IPS DF 4.7 (cell line): ENCODE measurements around the gene RIPOR3.
"Not testable (repeated sequence)": the region's sequence is repeated elsewhere in the genome, so short reads cannot be mapped to it uniquely, and the experiment has no call there.

Source experiments
- DNase-seq: peaks from one replicate; pipeline ENCODE4 v3.0.0-alpha.2; 2013; ENCODE audit warnings: low spot score; ENCODE audit errors: extremely low read depth

RIPOR3 gene

GRCh38 chr20:50703651-50704438 lies 12.5 kb upstream of the RIPOR3 start:
- DNase-seq, result not testable (repeated sequence)

DNA sequence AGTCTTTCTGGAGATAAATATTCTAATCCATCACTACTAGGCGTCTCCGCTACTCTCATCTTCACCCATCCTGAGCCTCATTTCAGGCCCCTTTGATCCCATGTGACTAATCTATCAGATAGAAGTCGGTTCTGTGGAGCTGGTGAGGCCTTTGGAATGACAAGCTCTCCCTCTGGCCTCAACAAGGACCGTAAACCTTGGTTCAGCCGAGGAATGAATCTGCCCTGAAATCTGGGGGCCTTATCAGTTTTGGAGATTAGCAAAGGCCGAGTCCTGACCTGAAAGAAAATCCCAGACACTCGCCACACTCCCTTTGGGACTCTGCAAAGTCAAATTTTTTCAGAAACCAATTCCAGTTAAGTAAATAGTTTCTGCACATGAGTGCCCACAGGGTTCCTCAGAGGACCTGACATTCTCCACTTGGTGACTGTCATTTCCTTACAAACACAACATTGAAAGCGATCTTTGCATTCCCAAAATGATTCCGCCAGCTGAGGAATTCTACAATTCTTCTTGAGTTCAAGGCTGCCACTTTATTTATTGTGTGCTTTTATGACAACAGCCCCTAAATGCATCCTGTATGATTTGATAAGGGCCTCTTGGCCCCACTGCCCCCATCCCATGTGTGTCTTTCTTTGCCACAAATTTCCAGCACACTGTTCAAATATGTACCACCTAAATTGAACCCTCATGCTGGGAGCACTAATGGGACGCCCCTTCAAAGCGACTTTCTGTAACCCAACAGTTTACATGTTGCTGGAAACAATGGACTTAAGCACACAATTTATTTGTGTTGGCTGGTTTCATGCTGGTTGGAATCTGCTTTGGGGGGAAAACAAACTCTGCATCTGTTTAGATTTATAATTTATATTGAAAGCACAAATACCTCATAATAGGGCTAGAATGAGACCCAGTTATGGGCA lies 10.0 kb upstream of the RIPOR3 start:
- no peak for DNase-seq

GRCh38 chr20:50699688-50700087 lies 8.3 kb upstream of the RIPOR3 start:
- no peak for DNase-seq

DNA sequence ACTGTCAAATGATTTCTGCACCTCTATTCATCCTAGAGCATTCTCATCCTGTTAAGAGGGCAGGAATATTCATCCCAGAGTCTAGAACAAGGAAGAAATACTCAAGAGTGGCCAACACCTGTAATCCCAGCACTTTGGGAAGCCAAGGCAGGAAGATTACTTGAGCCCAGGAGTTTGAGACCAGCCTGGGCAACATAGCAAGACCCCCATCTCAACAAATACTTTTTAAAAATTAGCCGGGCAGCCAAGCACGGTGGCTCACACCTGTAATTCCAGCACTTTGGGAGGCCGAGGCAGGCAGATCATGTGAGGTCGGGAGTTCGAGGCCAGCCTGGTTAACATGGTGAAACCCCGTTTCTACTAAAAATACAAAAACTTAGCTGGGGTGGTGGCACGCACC lies 6.9 kb upstream of the RIPOR3 start:
- DNase-seq, result not testable (repeated sequence)

- DNase-seq, result no peak
Measured at GRCh38 chr20:50695135-50695872, 4.0 kb upstream of the RIPOR3 start.

- no peak for DNase-seq
Measured at GRCh38 chr20:50694379-50695134, 3.2 kb upstream of the RIPOR3 start.

GRCh38 chr20:50693001-50693400 lies 1.7 kb upstream of the RIPOR3 start:
- no peak for DNase-seq

- no peak for DNase-seq
Measured at GRCh38 chr20:50692552-50692933, 1.2 kb upstream of the RIPOR3 start.

GRCh38 chr20:50691573-50692551 lies 520 bp upstream of the RIPOR3 start:
- DNase-seq, result no peak

GRCh38 chr20:50689864-50690649 lies 1.3 kb downstream of the RIPOR3 start:
- DNase-seq, result no peak

DNA sequence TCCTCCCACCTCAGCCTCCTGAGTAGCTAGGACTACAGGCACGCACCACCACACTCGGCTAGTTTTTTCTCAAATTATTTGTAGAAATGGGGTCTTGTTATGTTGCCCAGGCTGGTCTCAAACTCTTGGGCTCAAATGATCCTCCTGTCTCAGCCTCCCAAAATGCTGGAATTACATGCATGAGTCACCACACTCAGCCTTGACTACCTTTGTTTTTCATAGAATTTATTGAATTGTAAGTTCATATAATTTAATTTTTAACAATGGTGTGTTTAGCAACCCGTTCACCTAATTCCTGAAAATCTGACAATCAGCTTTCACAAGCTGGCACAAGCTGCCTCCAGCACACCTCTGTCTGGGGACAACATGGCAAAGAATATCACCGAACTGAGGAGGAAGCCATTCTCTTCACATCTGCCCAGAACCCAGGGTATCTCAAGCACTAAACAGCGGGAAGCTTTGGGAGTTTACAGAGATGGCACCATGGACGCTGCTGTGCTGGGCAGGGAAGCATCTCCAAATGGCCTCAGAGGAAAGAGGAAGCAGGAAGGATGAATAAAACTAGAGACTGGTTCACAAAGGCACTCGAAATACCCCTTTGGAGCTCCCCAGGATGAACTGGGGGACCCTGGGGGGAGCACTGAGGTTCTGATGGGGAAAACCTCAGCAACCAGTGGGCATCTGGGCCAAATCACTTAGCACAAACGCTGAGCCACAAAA lies 2.9 kb downstream of the RIPOR3 start:
- no peak for DNase-seq

DNA sequence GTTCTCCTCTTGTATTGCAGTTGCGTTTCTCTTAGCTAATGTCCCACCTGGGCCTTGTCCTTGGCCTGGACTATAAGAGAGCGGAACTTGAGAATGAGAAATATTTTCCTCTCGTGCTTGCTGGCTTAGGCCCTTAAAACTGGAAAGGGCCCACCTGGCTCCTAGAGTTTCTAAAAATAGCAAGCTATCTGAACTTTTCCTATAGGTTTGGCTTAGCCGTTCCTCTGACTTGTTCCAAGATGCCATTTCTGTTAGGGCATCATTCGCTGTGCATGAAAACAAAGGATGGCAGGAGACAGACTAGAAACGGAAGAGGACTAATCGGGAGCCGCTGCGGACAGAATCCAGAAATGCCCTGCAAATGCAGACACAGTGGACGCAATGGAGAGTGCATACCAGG lies 4.5 kb downstream of the RIPOR3 start:
- no peak for DNase-seq

DNA sequence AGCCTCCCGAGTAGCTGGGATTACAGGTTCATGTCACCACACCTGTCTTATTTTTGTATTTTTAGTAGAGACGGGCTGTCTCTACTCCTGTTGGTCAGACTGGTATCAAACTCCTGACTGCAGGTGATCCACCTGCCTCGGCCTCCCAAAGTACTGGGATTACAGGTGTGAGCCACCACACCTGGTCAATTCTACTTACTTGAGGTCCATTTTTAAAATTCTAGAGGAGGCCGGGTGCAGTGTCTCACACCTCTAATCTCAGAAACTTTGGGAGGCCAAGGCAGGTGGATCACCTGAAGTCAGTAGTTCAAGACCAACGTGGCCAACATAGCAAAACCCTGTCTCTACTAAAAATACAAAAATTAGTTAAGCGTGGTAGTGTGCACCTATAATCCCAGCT lies 7.8 kb downstream of the RIPOR3 start:
- DNase-seq, result no peak

GRCh38 chr20:50682947-50683530 lies 8.3 kb downstream of the RIPOR3 start:
- DNase-seq, result no peak

GRCh38 chr20:50682065-50682464 lies 9.3 kb downstream of the RIPOR3 start:
- no peak for DNase-seq

GRCh38 chr20:50681359-50682064 lies 9.8 kb downstream of the RIPOR3 start:
- DNase-seq, result no peak
